HepG2 (cell line): ENCODE results near the gene PTX4. TPM values are rescaled to one million over a fixed set of nuclear protein-coding genes. Genes with fewer than 3 reads are reported as not detected.

Source experiments
- ATAC-seq: fragments of 200-7000 bp; cut with Tn5 transposase; 3 replicates; pipeline ENCODE4 v1.9.1; 2020; ENCODE audit warnings: mild to moderate bottlenecking, moderate library complexity
- BruUV-seq: library from RNA; stranded (reverse); fragments of 400-500 nt; replicated peaks from 2 replicates; lab custom pipeline; 2021; lab: Mats Ljungman, UMichigan
- CTCF ChIA-PET: fragments of 300-600 bp; formaldehyde crosslinking; extraction: SDS; loops from one replicate; lab custom pipeline; 2021; ENCODE audit warnings: low total read pairs, inconsistent platforms, low intra/inter-chr PET ratio; lab: Yijun Ruan, JAX
- POLR2A ChIA-PET: fragments of 350-600 bp; sonication (Branson Sonifier 250); formaldehyde crosslinking; loops from one replicate; lab custom pipeline; 2020; ENCODE audit warnings: antibody characterized with exemption, inconsistent platforms; lab: Yijun Ruan, JAX
- DNase-seq: peaks from one replicate; pipeline ENCODE4 v3.0.0-alpha.2; 2015; ENCODE audit warnings: low spot score
- FAIRE-seq: peaks from 3 replicates; lab custom pipeline; 2011; peaks lifted over from hg19 to GRCh38; lab: Jason Lieb, UNC
- H2AFZ ChIP-seq: one replicate; pipeline ENCODE4 v1.6.1; 2011; ENCODE audit warnings: low read length, inconsistent platforms
- H3K27ac ChIP-seq: fragments of 300-600 bp; 3 replicates; pipeline ENCODE4 v1.8.0; 2011; ENCODE audit warnings: mixed run types, mild to moderate bottlenecking, mixed read lengths, low read length, inconsistent platforms; ENCODE audit not compliant: insufficient read depth; ENCODE audit errors: extremely low read length
- H3K27me3 ChIP-seq, 2 experiments: fragments of 200-600 bp in 1 of 2; 2 replicates in 1 of 2; 3 replicates in 1 of 2; pipeline versions ENCODE4 v1.6.0 to v1.8.0; 2011; ENCODE audit warnings: low read length in 2 of 2, mild to moderate bottlenecking in 2 of 2, moderate library complexity in 2 of 2, inconsistent platforms in 1 of 2; ENCODE audit not compliant: insufficient read depth in 2 of 2, control insufficient read depth in 1 of 2
- H3K36me3 ChIP-seq, 2 experiments: fragments of 200-600 bp in 1 of 2; replicated peaks in 1 of 2; 2 replicates in 1 of 2; 3 replicates in 1 of 2; pipeline versions ENCODE4 v1.5.1 to v1.8.0; 2011; ENCODE audit warnings: low read length in 2 of 2, inconsistent platforms in 1 of 2; ENCODE audit not compliant: insufficient read depth in 2 of 2, control insufficient read depth in 1 of 2
- H3K4me1 ChIP-seq: 2 replicates; pipeline ENCODE4 v1.5.1; 2012; ENCODE audit warnings: low read length, inconsistent platforms; ENCODE audit not compliant: insufficient read depth
- H3K4me2 ChIP-seq: 2 replicates; pipeline ENCODE4 v1.6.0; 2011; ENCODE audit warnings: low read depth, low read length, inconsistent platforms
- H3K4me3 ChIP-seq, 3 experiments: fragments of 200-600 bp in 1 of 3; sonication (generic), shearing (Covaris generic) in 1 of 3; replicated peaks in 1 of 3; 2 replicates each; pipeline ENCODE4 v1.5.1; 2011 to 2016; ENCODE audit warnings: low read length in 3 of 3, inconsistent platforms in 2 of 3, low read depth in 2 of 3, mild to moderate bottlenecking in 2 of 3, control low read depth in 1 of 3, mixed read lengths in 1 of 3; ENCODE audit not compliant: insufficient read depth in 1 of 3
- H3K79me2 ChIP-seq: one replicate; pipeline ENCODE4 v1.6.1; 2011; ENCODE audit warnings: low read length, inconsistent platforms; ENCODE audit not compliant: insufficient read depth
- H3K9ac ChIP-seq: 2 replicates; pipeline ENCODE4 v1.6.0; 2011; ENCODE audit warnings: mild to moderate bottlenecking, low read depth, low read length, inconsistent platforms; ENCODE audit not compliant: insufficient read depth
- H3K9me3 ChIP-seq: 2 replicates; pipeline ENCODE4 v1.5.1; 2012; ENCODE audit warnings: mild to moderate bottlenecking, low read length
- H4K20me1 ChIP-seq: 2 replicates; pipeline ENCODE4 v1.6.0; 2011; ENCODE audit warnings: inconsistent platforms, mild to moderate bottlenecking, low read length, moderate library complexity; ENCODE audit not compliant: insufficient read depth
- AGO2 ChIP-seq: fragments of 200-400 bp; formaldehyde crosslinking; optimal IDR thresholded peaks from 2 replicates; pipeline ENCODE3; 2017; ENCODE audit warnings: mild to moderate bottlenecking, low read depth, low read length, moderate library complexity
- CCDC6 ChIP-seq: sonication (generic); formaldehyde crosslinking; IDR thresholded peaks from 2 replicates; pipeline ENCODE4 v1.8.1; 2022; ENCODE audit warnings: mild to moderate bottlenecking, missing genetic modification reagents, moderate library complexity
- SNAPC5 ChIP-seq: sonication (generic); formaldehyde crosslinking; IDR thresholded peaks from 2 replicates; pipeline ENCODE4 v1.8.1; 2023; ENCODE audit warnings: mild to moderate bottlenecking, missing genetic modification reagents, borderline replicate concordance
- SNRNP70 ChIP-seq: fragments of 200-400 bp; formaldehyde crosslinking; IDR thresholded peaks from 2 replicates; pipeline ENCODE4 v1.6.1; 2017; ENCODE audit warnings: mild to moderate bottlenecking, low read depth, low read length, moderate library complexity
- SPEN ChIP-seq: sonication (generic); formaldehyde crosslinking; IDR thresholded peaks from 2 replicates; pipeline ENCODE4 v1.5.1; 2020; ENCODE audit warnings: low read depth, mild to moderate bottlenecking, missing genetic modification reagents
- ZBTB8A ChIP-seq: sonication (generic); formaldehyde crosslinking; IDR thresholded peaks from 2 replicates; pipeline ENCODE4 v1.4.0; 2020; ENCODE audit warnings: mild to moderate bottlenecking, low read depth, missing genetic modification reagents, borderline replicate concordance
- ZNF446 ChIP-seq: sonication (generic); formaldehyde crosslinking; IDR thresholded peaks from 2 replicates; pipeline ENCODE4 v1.5.0; 2020; ENCODE audit warnings: mild to moderate bottlenecking, missing genetic modification reagents
- ZNF768 ChIP-seq: sonication (generic); formaldehyde crosslinking; IDR thresholded peaks from 2 replicates; pipeline ENCODE4 v1.4.0; 2020; ENCODE audit warnings: missing genetic modification reagents
- ZNF772 ChIP-seq: sonication (generic); formaldehyde crosslinking; IDR thresholded peaks from 2 replicates; pipeline ENCODE4 v1.5.0; 2020; ENCODE audit warnings: mild to moderate bottlenecking, missing genetic modification reagents
- ZNF777 ChIP-seq: sonication (generic); formaldehyde crosslinking; IDR thresholded peaks from 2 replicates; pipeline ENCODE4 v1.4.0; 2020; ENCODE audit warnings: missing genetic modification reagents
- WGBS: methylation state at CpG from one replicate; pipeline ENCODE4 v1.1.6; 2017; ENCODE audit warnings: low lambda C conversion rate; 5-methylcytosine and 5-hydroxymethylcytosine counted together
- in situ Hi-C: cut with HindIII; loops from 2 replicates; pipeline ENCODE4 v1.10.0; 2017; ENCODE audit warnings: low pct_unique_long_range_greater_than_20kb; ENCODE audit not compliant: extremely low pct_ligation_motif_present
- intact Hi-C: fragments of 100-400 bp; cut with micrococcal nuclease; formaldehyde crosslinking; loops from one replicate; pipeline ENCODE4 v1.10.0; 2022; ENCODE audit not compliant: unreplicated experiment
- polyA plus RNA-seq, 8 experiments: library from polyadenylated mRNA; depleted of rRNA in 3 of 8; stranded (reverse) in 7 of 8; unstranded in 1 of 8; fragments of >200 nt; fragmentation: Illumina TruSeq in 4 of 8; extraction: Trizol in 4 of 8; gene quantifications; 2 replicates each; pipeline versions ENCODE4 v1.2.1 to v1.2.3, GENCODE V29; 2011 to 2016; ENCODE audit warnings: low read depth in 4 of 8, missing spikeins in 1 of 8, mixed read lengths in 1 of 8; ENCODE audit not compliant: insufficient read depth in 1 of 8
- total RNA-seq, 5 experiments: library from RNA; depleted of rRNA; stranded (reverse); fragments of >200 nt; fragmentation: Illumina TruSeq; extraction: Trizol; gene quantifications; 2 replicates each; pipeline ENCODE4 v1.2.3, GENCODE V29; 2016; ENCODE audit warnings: low read depth in 1 of 5

The PTX4 gene
- total and polyA plus RNA-seq, 2 of the 13 experiments (the other 11 are each of a cell fraction or from before 2014, with no cell fraction given) = 0.04 TPM; not detected in 1

- no peak for ATAC-seq
- no peak for DNase-seq
- BruUV-seq = no TSS peak
- Histone ChIP-seq H3K4me2 (no peak overlapping the region), H3K27me3 (no peaks in the 10 kb centered on the region; a peak in 1 of 5 replicates), H3K9ac (no peak overlapping the region), H2AFZ (no peak overlapping the region), H3K79me2 (no peaks in the 10 kb centered on the region), H3K9me3 (no peaks in the 10 kb centered on the region), H4K20me1 (no peaks in the 10 kb centered on the region), H3K4me1 (peaks cover 8% of the 10 kb centered on the region; the same call in 1 of the 2 replicates), H3K27ac (no peak overlapping the region), H3K4me3 (no peak overlapping the region), H3K36me3 (peaks cover 9 to 39% of the 10 kb centered on the region in 2 experiments; a peak in 2 of 5 replicates)
- POLR2A ChIA-PET = no interaction called here
- intact Hi-C loops (no loop called here), in situ Hi-C loops (no loop called here)
- no peak for TF ChIP-seq SNRNP70
- TF ChIP-seq ZNF768 (CRISPR knock-in tag) = 0 out of 2 replicates have a peak, but pooled peaks have one; percentile 19
- no peak for FAIRE-seq
- WGBS = 99% methylated on average over 23 of the region's 35 CpGs
- CTCF ChIA-PET = no interaction called here
These were observed 10.3 kb upstream of the PTX4 start for GRCh38 chr16:1498899-1499676.

DNA sequence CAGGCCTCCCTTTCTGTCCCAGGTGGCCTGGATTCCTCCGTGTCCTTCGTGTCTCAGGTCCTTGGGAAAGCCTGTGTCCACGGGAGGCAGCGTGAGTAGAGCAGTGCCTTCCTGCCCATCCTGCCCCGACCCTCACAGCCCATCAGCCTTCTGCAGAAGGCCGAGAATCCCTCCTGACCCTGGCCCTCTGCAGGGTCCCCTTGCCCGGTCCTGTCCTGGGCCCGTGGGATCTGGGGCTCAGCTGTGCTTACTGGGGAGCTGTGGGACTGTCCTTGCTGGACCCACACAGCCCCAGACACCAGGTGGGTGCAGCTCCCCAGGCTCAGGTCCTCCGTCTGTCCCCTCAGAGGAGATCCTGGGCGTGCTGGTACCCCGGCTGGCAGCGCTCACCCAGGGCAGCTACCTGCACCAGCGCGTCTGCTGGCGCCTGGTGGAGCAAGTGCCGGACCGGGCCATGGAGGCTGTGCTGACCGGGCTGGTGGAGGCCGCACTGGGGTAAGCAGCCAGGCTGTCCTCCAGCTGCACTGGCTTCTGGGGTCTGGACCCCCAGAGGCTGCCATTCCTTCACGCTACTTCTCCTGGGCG is 8.4 kb upstream of the PTX4 start:
- 93% methylated on average over 13 of the region's 21 CpGs for WGBS
- no peaks in the 10 kb centered on the region for H4K20me1 ChIP-seq
- H3K4me3 ChIP-seq = no peak overlapping the region
- H3K27ac ChIP-seq = no peak overlapping the region
- no peak for FAIRE-seq
- H3K9me3 ChIP-seq = no peaks in the 10 kb centered on the region
- no peak for DNase-seq
- peaks cover 6 to 28% of the 10 kb centered on the region in 2 experiments; a peak in 2 of 5 replicates for H3K36me3 ChIP-seq
- H2AFZ ChIP-seq = no peak overlapping the region
- BruUV-seq = no TSS peak
- no peak overlapping the region for H3K4me2 ChIP-seq
- intact Hi-C loops = no loop called here
- CTCF ChIA-PET = no interaction called here
- no peak overlapping the region for H3K9ac ChIP-seq
- TF ChIP-seq AGO2 (peak; percentile 54), CCDC6 (CRISPR knock-in tag) (no peak), ZBTB8A (CRISPR knock-in tag) (no peak), SPEN (CRISPR knock-in tag) (no peak), ZNF446 (CRISPR knock-in tag) (no peak), ZNF777 (no peak), SNAPC5 (CRISPR knock-in tag) (no peak), ZNF772 (CRISPR knock-in tag) (no peak)
- no peak for ATAC-seq
- peaks cover 18% of the 10 kb centered on the region for H3K4me1 ChIP-seq
- no peaks in the 10 kb centered on the region; a peak in 1 of 5 replicates for H3K27me3 ChIP-seq
- in situ Hi-C loops = no loop called here
- POLR2A ChIA-PET = no interaction called here
- H3K79me2 ChIP-seq = peaks cover 3% of the 10 kb centered on the region
